Erythroblast (primary cell): ENCODE results near the gene ERBB4.

ENCODE experiments used
- GATA1 ChIP-seq: IDR thresholded peaks from 2 replicates; pipeline ENCODE4 v1.6.1; 2011; ENCODE audit warnings: low read depth, mild to moderate bottlenecking, control low read depth, low read length, moderate library complexity
- POLR2A ChIP-seq: IDR thresholded peaks from 2 replicates; pipeline ENCODE4 v1.6.1; 2011; ENCODE audit warnings: mild to moderate bottlenecking, low read length

DNA sequence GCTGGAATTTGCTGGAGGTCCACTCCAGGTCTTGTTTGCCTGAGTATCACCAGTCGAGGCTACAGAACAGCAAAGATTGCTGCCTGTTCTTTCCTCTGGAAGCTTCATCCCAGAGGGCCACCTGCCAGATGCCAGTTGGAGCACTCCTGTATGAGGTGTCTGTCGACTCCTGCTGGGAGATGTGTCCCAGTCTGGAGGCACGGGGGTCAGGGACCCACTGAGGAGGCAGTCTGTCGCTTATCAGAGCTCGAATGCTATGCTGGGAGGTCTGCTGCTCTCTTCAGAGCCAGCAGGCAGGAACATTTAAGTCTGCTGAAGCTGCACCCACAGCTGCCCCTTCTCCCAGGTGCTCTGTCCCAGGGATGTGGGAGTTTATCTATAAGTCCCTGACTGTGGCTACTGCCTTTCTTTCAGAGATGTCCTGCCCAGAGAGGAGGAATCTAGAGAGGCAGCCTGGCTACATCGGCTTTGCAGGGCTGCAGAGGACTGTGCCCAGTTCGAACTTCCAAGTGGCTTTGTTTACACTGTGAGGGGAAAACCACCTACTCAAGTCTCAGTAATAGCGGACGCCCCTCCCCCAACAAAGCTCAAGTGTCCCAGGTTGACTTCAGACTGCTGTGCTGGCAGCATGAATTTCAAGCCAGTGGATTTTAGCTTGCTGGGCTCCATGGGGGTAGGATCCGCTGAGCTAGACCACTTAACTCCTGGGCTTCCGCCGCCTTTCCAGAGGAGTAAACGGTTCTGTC is 301.1 kb downstream of the ERBB4 start:
- TF ChIP-seq POLR2A (no peak), GATA1 (no peak)
